IgD-negative memory B cell (primary cell): ENCODE measurements around the gene LRRC45. TPM values are rescaled to one million over a fixed set of nuclear protein-coding genes. Genes with fewer than 3 reads are reported as not detected.
A peak's percentile ranks its signal among the peaks of the same experiment; 100 is the strongest.

ENCODE experiments used
- H3K27ac Mint-ChIP-seq, 3 donors: one replicate each; pipeline ENCODE4 v1.8.0; 2020 to 2022; ENCODE audit warnings: mild to moderate bottlenecking in 3 of 3, mixed read lengths in 3 of 3, moderate library complexity in 1 of 3
- H3K27me3 Mint-ChIP-seq: one replicate; pipeline ENCODE4 v1.8.0; 2021; ENCODE audit warnings: mixed read lengths
- H3K36me3 Mint-ChIP-seq: one replicate; pipeline ENCODE4 v1.8.0; 2020; ENCODE audit warnings: mild to moderate bottlenecking, mixed read lengths
- H3K4me1 Mint-ChIP-seq, 3 donors: one replicate each; pipeline ENCODE4 v1.8.0; 2020 to 2022; ENCODE audit warnings: mixed read lengths in 3 of 3, mild to moderate bottlenecking in 1 of 3
- H3K4me3 Mint-ChIP-seq, 4 donors: one replicate each; pipeline ENCODE4 v1.8.0; 2020 to 2022; ENCODE audit warnings: mild to moderate bottlenecking in 4 of 4, mixed read lengths in 4 of 4, moderate library complexity in 3 of 4
- H3K9me3 Mint-ChIP-seq, 3 donors: one replicate each; pipeline ENCODE4 v1.8.0; 2020 to 2021; ENCODE audit warnings: mixed read lengths in 3 of 3, mild to moderate bottlenecking in 1 of 3
- polyA plus RNA-seq: library from polyadenylated mRNA; unstranded; fragments of 300-500 nt; fragmentation: Illumina TruSeq; gene quantifications from one replicate; pipeline ENCODE4 v1.2.3, GENCODE V29; 2021

The LRRC45 gene
- polyA plus RNA-seq, 1 donor from 2014 or later: 5.3 TPM

GRCh38 chr17:82010575-82011525, 12.3 kb upstream of the LRRC45 start:
- H3K9me3 Mint-ChIP-seq: no peaks in the 10 kb centered on the region
- H3K27ac Mint-ChIP-seq: no peak overlapping the region
- no peaks in the 10 kb centered on the region for H3K27me3 Mint-ChIP-seq
- no peaks in the 10 kb centered on the region for H3K36me3 Mint-ChIP-seq
- no peak overlapping the region for H3K4me3 Mint-ChIP-seq
- no peaks in the 10 kb centered on the region for H3K4me1 Mint-ChIP-seq

DNA sequence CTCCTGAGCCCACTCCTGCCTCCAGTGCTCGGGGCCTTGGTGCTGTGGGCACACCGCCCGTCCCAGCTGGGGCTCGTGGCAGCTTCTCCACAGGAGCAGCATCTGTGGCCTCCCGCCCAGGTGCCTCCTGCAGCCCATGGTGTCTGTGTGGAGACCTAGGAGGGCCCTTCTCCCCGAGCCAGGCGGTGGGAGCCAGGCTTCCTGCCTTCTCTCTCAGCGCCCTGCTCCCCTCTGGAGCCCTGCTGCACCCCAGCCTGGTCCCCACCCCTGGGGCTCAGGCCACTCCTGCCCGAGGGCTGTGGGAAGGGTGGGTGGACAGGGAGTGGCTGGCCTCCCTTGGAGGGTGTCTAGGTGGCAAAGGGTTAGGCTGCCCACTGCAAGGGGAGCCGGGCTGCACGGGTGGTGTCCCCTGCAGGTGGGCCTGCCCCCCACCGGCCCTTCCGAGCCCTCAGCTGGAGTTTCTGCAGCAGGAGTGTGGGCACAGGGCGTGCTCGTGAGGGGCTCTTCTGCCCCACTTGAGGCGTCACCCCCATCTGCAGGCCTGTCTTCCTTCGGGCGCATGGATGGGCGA, 11.4 kb upstream of the LRRC45 start:
- H3K4me1 Mint-ChIP-seq: no peaks in the 10 kb centered on the region
- no peaks in the 10 kb centered on the region for H3K36me3 Mint-ChIP-seq
- no peaks in the 10 kb centered on the region for H3K27me3 Mint-ChIP-seq
- no peak overlapping the region for H3K4me3 Mint-ChIP-seq
- no peaks in the 10 kb centered on the region for H3K9me3 Mint-ChIP-seq
- H3K27ac Mint-ChIP-seq: no peak overlapping the region

DNA sequence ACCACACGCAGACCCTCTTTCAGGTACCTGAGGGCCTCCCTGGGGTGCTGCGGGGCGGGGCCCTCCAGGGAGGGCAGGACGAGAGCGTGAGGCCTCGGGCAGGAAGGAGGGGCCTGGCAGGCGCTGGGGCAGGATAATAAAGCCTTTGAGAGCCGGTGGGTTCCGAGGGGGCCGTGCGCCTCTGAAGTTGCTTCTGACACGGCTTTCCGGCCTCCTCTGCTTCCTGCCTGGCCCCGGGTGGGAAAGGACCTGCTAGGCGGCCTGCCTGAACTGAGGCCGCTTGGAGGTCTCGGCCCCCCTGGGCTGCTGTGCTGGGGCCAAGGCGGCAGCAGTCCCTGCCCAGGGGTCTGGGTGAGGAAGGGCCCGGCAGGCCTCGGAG, 10.9 kb upstream of the LRRC45 start:
- Mint-ChIP-seq H3K27ac (no peak overlapping the region), H3K9me3 (no peaks in the 10 kb centered on the region), H3K4me3 (no peak overlapping the region), H3K4me1 (no peaks in the 10 kb centered on the region), H3K27me3 (no peaks in the 10 kb centered on the region), H3K36me3 (no peaks in the 10 kb centered on the region)

DNA sequence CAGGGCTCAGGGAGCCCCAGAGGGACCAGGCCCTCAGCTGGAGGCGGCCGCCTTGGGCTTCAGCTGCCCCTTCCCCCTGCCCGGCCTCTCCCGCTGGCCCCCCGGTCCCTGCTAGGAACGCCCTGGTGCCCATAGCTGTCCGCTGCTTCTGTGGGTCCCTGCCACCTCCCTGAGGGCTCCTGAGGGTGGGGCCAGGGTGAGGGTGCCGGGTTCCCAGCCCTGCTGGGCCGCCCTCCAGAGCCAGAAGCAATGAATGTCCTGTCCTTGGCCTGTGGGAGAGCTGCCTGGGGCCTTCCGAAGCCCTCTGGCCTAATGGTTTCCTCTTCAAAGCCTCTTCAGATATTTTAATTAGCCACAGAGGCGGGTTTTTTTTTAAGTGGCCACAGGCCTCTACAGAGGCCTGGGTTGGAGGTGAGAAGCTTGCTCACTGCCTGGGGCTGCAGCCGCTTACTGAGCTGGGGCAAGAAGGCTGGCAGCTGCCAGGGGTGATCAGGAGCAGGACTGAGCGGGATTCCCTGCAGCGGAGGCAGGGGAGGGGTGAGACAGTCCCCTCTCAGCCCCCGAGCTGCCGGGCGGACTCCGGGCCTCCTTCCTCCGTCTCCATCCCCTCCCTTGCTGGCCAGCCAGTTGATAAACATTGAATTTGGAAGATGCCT, 10.3 kb upstream of the LRRC45 start:
- Mint-ChIP-seq H3K4me3 (no peak overlapping the region), H3K4me1 (no peaks in the 10 kb centered on the region), H3K9me3 (no peaks in the 10 kb centered on the region), H3K36me3 (no peaks in the 10 kb centered on the region), H3K27me3 (no peaks in the 10 kb centered on the region), H3K27ac (no peak overlapping the region)

- Mint-ChIP-seq H3K27me3 (no peaks in the 10 kb centered on the region), H3K27ac (no peak overlapping the region), H3K36me3 (no peaks in the 10 kb centered on the region), H3K4me1 (no peaks in the 10 kb centered on the region), H3K9me3 (no peaks in the 10 kb centered on the region), H3K4me3 (no peak overlapping the region)
Measured at GRCh38 chr17:82013341-82013740, 9.8 kb upstream of the LRRC45 start.

DNA sequence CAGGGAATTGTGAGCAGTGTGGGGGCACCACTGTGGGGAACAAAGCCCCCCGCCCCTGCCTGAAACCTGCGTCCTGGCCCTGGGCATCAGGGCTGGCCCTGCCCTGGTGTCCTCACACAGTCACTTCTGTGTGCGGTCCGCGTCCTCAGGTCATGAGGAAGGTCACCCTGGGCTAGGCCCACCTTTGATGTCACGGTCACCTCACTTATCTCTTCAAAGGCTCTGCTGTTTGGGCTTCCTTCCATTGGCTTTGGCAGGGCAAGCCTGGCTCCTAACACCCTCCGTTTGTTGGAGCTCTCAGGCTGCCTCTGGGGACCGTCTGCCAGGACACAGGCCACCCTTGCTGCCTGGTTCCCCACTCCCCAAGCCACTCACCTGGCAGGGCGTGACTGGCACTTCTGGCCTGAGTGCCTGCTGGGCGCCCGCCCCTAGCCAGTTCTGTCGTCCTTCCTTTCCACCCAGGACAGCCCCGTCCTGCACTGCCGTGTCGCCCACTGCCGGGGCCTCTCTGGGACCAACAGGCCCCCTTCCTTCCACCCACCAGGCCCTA, 9.3 kb upstream of the LRRC45 start:
- H3K9me3 Mint-ChIP-seq: no peaks in the 10 kb centered on the region
- H3K36me3 Mint-ChIP-seq: no peaks in the 10 kb centered on the region
- H3K4me1 Mint-ChIP-seq: no peaks in the 10 kb centered on the region
- H3K4me3 Mint-ChIP-seq: no peak overlapping the region
- no peak overlapping the region for H3K27ac Mint-ChIP-seq
- H3K27me3 Mint-ChIP-seq: no peaks in the 10 kb centered on the region

DNA sequence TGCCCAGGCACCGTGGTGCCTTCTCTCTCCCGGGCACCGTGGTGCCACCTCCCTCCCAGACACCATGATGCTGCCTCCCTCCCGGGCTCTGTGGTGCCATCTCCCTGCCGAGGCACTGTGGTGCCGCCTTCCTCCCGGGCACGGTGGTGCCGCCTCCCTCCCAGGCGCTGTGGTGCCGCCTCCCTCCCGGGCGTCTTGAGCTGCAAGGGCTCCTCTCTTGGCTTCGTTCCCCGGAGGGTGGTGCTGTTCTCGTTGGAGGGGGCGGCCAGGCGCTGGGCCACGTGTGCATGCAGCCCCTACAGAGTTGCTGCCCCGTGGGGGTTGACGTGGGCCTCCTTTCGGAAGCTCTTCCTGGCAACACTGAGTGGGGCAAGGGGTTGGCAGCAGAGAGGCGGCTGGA, 8.7 kb upstream of the LRRC45 start:
- H3K4me3 Mint-ChIP-seq: no peak overlapping the region

DNA sequence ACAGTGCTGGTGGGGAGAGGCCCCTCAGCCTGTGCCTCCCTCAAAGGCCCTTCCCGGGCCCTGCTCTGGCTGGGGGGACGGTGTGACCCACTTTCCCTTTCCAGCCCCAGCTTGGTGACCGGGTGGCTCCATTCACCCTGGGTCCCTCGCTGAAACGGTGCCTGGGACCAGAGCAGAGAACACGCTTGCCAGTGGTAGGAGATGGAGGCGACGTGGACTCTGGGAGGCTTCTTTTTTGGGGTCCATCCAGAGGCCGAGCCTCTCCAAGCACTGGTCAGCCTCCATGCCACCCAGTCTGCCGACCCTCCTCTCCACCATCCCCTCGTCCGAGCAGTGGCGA, 8.2 kb upstream of the LRRC45 start:
- no peaks in the 10 kb centered on the region for H3K27me3 Mint-ChIP-seq
- H3K4me1 Mint-ChIP-seq: no peaks in the 10 kb centered on the region
- H3K4me3 Mint-ChIP-seq: no peak overlapping the region
- no peaks in the 10 kb centered on the region for H3K36me3 Mint-ChIP-seq
- no peak overlapping the region for H3K27ac Mint-ChIP-seq
- no peaks in the 10 kb centered on the region for H3K9me3 Mint-ChIP-seq

More for the DNA sequence above, 8.7 kb upstream of the LRRC45 start:
- Mint-ChIP-seq H3K27ac (no peak overlapping the region), H3K27me3 (no peaks in the 10 kb centered on the region), H3K36me3 (no peaks in the 10 kb centered on the region), H3K4me1 (no peaks in the 10 kb centered on the region), H3K9me3 (no peaks in the 10 kb centered on the region)

DNA sequence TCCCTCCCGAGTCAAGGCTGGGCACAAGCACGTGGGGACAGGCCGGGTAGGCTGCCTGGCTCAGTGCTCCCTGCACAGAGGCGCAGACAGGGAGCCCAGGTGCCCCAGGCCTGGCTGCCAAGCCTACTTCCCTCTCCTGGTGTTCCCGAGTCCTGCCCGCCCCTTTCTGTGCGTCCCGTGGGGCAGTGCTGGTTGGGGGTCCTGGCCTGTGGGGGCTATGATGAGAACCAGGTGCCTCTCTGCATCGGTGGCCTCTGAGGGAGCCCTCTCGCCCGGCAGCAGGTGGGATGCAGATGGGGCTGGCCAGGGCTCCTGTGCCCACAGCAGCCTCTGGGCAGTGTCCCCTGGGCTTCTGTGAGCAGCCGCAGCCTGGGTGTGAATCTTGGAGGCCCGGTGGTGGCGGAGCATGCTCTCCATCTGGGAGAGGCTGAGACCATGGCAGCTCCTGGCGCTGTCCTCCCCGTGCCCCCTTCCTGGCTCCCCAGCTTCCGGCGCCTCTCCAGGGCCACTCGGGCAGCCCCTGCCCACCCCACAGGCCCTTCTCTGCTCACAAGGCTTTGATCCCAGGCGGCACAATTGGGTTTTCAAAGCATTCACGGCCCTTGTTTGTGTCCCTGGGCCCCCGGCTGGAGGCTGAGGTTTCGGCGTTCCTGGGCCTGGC, 7.7 kb upstream of the LRRC45 start:
- H3K27me3 Mint-ChIP-seq: no peaks in the 10 kb centered on the region
- no peak overlapping the region for H3K4me3 Mint-ChIP-seq
- H3K36me3 Mint-ChIP-seq: no peaks in the 10 kb centered on the region
- H3K27ac Mint-ChIP-seq: no peak overlapping the region
- H3K9me3 Mint-ChIP-seq: no peaks in the 10 kb centered on the region
- no peaks in the 10 kb centered on the region for H3K4me1 Mint-ChIP-seq

- Mint-ChIP-seq H3K4me1 (peaks cover 0 to 2% (median under 1%) of the 10 kb centered on the region in 3 donors), H3K36me3 (no peaks in the 10 kb centered on the region), H3K4me3 (no peak overlapping the region), H3K27ac (no peak overlapping the region), H3K27me3 (no peaks in the 10 kb centered on the region), H3K9me3 (no peaks in the 10 kb centered on the region)
Measured at GRCh38 chr17:82016061-82016874, 6.8 kb upstream of the LRRC45 start.

GRCh38 chr17:82016875-82017459, 6.1 kb upstream of the LRRC45 start:
- H3K36me3 Mint-ChIP-seq: no peaks in the 10 kb centered on the region
- no peak overlapping the region for H3K27ac Mint-ChIP-seq
- no peaks in the 10 kb centered on the region for H3K9me3 Mint-ChIP-seq
- peaks cover 5 to 7% (median 6%) of the 10 kb centered on the region in 3 donors for H3K4me1 Mint-ChIP-seq
- H3K27me3 Mint-ChIP-seq: no peaks in the 10 kb centered on the region
- H3K4me3 Mint-ChIP-seq: no peak overlapping the region

DNA sequence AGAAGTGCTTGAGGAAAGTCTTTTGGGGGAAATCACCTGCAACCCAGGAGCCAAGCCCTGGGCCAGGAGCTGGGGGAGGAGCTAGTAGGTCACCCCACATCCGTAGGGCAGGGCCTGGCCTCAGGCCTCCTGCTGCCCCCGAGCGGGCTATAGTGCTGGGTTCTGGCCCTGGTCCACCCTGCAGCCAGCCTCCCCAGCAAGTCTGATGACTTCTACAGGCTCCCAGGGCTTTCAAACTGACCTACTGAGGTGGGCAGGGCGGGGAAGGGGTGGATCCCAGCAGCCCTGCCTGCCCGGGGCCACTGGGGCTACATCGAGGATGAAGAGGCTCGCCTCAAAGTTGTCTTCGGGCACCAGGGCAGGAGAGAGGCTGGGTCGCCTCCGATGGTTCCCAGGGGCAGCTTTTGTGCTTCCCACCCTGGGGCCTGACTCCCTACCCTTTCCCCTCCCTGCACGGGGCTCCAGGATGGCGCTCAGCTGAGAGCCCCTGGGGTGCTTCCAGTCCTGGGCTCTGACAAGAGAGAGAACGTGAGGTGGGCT, 5.4 kb upstream of the LRRC45 start:
- Mint-ChIP-seq H3K4me1 (peaks cover 7% of the 10 kb centered on the region in 3 donors), H3K9me3 (no peaks in the 10 kb centered on the region), H3K27me3 (no peaks in the 10 kb centered on the region), H3K36me3 (no peaks in the 10 kb centered on the region), H3K4me3 (no peak overlapping the region), H3K27ac (no peak overlapping the region)

DNA sequence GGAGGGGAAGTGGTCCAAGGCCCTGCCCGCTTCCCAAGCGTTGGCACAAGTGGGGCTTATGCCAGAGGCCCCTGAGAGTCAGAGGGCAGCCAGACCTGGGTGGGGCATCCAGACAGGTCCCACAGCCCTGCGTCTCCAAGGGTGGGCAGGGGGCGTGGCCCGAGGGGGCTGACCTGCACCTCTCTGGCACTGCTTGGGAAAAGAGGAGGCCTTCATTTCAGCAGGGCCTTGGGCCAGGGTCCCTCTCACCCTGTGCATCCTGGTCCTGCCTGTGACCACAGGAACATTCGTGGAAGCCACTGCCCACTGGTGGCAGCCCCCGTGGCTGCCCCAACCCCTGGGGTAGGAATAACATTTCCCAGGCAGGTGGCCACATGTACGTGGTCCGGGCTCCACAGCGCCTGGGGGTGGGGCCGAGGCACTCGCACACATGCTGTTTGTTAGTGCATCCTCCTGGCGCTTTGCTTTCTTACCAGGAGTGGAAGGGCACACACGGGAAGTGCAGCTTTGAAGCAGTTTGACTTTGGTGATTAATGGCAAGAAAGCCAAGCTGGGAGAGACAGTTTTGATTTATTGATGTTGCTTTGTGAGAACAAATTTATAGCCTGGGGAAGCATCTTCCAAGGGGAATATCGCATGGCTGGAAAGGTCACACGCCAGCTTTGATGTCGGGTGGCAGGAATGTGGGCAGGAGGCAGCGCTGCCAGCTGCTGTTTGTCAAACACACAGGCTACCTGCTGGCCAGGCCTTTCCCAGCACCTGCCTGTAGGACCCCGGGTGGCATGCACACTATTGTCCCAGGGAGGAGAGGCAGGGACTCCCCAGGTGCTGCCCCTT, 4.7 kb upstream of the LRRC45 start:
- H3K4me1 Mint-ChIP-seq: peaks cover 7 to 9% (median 7%) of the 10 kb centered on the region in 3 donors
- no peak overlapping the region for H3K4me3 Mint-ChIP-seq
- H3K36me3 Mint-ChIP-seq: no peaks in the 10 kb centered on the region
- no peaks in the 10 kb centered on the region for H3K9me3 Mint-ChIP-seq
- H3K27me3 Mint-ChIP-seq: no peaks in the 10 kb centered on the region
- peak overlapping the region in 1 of 3 donors; percentile 23 for H3K27ac Mint-ChIP-seq
